Activated B cell treated with CpG ODN at 0.5 μM for 24 hours (primary cell): ENCODE results near the gene PCBP2. TPM values are rescaled to one million over a fixed set of nuclear protein-coding genes. Genes with fewer than 3 reads are reported as not detected.
"Not testable (repeated sequence)": the region's sequence is repeated elsewhere in the genome, so short reads cannot be mapped to it uniquely, and the experiment has no call there.

Experiments used
- ATAC-seq: fragments of 200-7000 bp; cut with Tn5 transposase; one replicate; pipeline ENCODE4 v1.10.0; 2021; ENCODE audit warnings: low read depth, mild to moderate bottlenecking, moderate library complexity
- CTCF ChIA-PET: fragments of 350-600 bp; sonication (Branson Sonifier 250); formaldehyde crosslinking; loops from one replicate; lab custom pipeline; 2021; ENCODE audit warnings: antibody characterized with exemption; lab: Charles Lee
- POLR2A ChIA-PET: fragments of 350-600 bp; sonication (Branson Sonifier 250); formaldehyde crosslinking; loops from one replicate; lab custom pipeline; 2021; ENCODE audit warnings: antibody characterized with exemption; lab: Charles Lee
- DNase-seq: peaks from one replicate; pipeline ENCODE4 v3.0.0; 2022
- H3K27ac Mint-ChIP-seq: one replicate; pipeline ENCODE4 v1.8.0; 2020; ENCODE audit warnings: mixed read lengths
- H3K27me3 Mint-ChIP-seq: one replicate; pipeline ENCODE4 v1.8.0; 2021; ENCODE audit warnings: mixed read lengths
- H3K36me3 Mint-ChIP-seq: one replicate; pipeline ENCODE4 v1.8.0; 2021; ENCODE audit warnings: low read depth, mixed read lengths
- H3K4me1 Mint-ChIP-seq: one replicate; pipeline ENCODE4 v1.8.0; 2021; ENCODE audit warnings: mixed read lengths
- H3K4me3 Mint-ChIP-seq: one replicate; pipeline ENCODE4 v1.8.0; 2020; ENCODE audit warnings: mild to moderate bottlenecking, mixed read lengths
- H3K9me3 Mint-ChIP-seq: one replicate; pipeline ENCODE4 v1.8.0; 2020; ENCODE audit warnings: mixed read lengths
- CTCF ChIP-seq: fragments of 200-600 bp; IDR thresholded peaks from one replicate; pipeline ENCODE4 v1.8.0; 2022; ENCODE audit warnings: antibody characterized with exemption, mild to moderate bottlenecking
- intact Hi-C: fragments of 100-400 bp; cut with micrococcal nuclease; formaldehyde crosslinking; loops from one replicate; pipeline ENCODE4 v1.15.1; 2024
- total RNA-seq: library from RNA; stranded (reverse); gene quantifications from 2 replicates; pipeline ENCODE4 v1.2.3, GENCODE V29; 2022

The PCBP2 gene
- total RNA-seq, 1 donor from 2014 or later, result 853 TPM

GRCh38 chr12:53443955-53444354 is 7.9 kb upstream of the PCBP2 start:
- H3K27ac Mint-ChIP-seq, result peak overlapping the region; percentile 41
- peak overlapping the region; percentile 24 for H3K4me3 Mint-ChIP-seq
- TF ChIP-seq CTCF, result no peak
- CTCF ChIA-PET, result no interaction called here
- H3K9me3 Mint-ChIP-seq, result no peaks in the 10 kb centered on the region
- H3K36me3 Mint-ChIP-seq, result peaks cover 63% of the 10 kb centered on the region
- POLR2A ChIA-PET, result interaction anchor here (0.6 kb wide), 1 partner anchor 90 kb away, joined by 5 read pairs; no protein-coding TSS in a partner anchor
- H3K4me1 Mint-ChIP-seq, result peaks cover 45% of the 10 kb centered on the region
- no peak for DNase-seq
- ATAC-seq, result no peak
- intact Hi-C loops, result no loop called here
- no peaks in the 10 kb centered on the region for H3K27me3 Mint-ChIP-seq

GRCh38 chr12:53444593-53445325 is 7.1 kb upstream of the PCBP2 start:
- H3K27ac Mint-ChIP-seq, intact Hi-C loops, H3K9me3 Mint-ChIP-seq, DNase-seq, ATAC-seq, H3K27me3 Mint-ChIP-seq, CTCF ChIA-PET: not testable (repeated sequence)
- peak overlapping the region; percentile 24 for H3K4me3 Mint-ChIP-seq
- peaks cover 63% of the 10 kb centered on the region for H3K36me3 Mint-ChIP-seq
- POLR2A ChIA-PET, result interaction anchor here (0.5 to 0.6 kb wide), 2 partner anchors 26 to 91 kb away, joined by 3 to 5 read pairs; no protein-coding TSS in a partner anchor
- H3K4me1 Mint-ChIP-seq, result peaks cover 45% of the 10 kb centered on the region

DNA sequence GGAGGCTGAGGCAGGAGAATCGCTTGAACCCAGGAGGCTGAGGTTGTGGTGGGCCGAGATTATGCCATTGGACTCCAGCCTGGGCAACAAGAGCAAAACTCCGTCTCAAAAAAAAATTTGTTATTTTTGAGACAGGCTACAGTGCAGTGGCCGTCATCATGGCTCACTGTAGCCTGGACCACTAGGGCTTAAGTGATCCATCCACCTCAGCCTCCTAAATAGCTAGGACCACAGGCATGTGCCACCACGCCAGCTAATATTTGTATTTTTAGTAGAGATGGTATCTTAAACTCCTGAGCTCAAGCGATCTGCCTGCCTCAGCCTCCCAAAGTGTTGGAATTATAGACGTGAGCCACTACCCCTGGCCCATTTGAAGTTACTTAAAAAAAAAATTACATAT is 966 bp upstream of the PCBP2 start:
- ChIA-PET CTCF (interaction anchor here (1.0 kb wide), 2 partner anchors 57 to 106 kb away, joined by 3 to 5 read pairs; no protein-coding TSS in a partner anchor), POLR2A (interaction anchor here (0.6 to 1.7 kb wide), 6 partner anchors 8 to 129 kb away, joined by 4 to 8 read pairs (median 4); partner anchors contain the start of genes AAAS and PRR13)
- Mint-ChIP-seq H3K4me1 (peaks cover 34% of the 10 kb centered on the region), H3K36me3 (peaks cover 60% of the 10 kb centered on the region), H3K9me3 (no peaks in the 10 kb centered on the region), H3K4me3 (no peak overlapping the region), H3K27ac (no peak overlapping the region), H3K27me3 (no peaks in the 10 kb centered on the region)
- no peak for TF ChIP-seq CTCF
- no peak for ATAC-seq
- intact Hi-C loops, result loop anchor here (1.0 kb wide), 7 partner anchors 10 to 175 kb away; partner anchors contain the start of genes ATF7, PFDN5, PRR13 and SP1
- DNase-seq, result no peak

DNA sequence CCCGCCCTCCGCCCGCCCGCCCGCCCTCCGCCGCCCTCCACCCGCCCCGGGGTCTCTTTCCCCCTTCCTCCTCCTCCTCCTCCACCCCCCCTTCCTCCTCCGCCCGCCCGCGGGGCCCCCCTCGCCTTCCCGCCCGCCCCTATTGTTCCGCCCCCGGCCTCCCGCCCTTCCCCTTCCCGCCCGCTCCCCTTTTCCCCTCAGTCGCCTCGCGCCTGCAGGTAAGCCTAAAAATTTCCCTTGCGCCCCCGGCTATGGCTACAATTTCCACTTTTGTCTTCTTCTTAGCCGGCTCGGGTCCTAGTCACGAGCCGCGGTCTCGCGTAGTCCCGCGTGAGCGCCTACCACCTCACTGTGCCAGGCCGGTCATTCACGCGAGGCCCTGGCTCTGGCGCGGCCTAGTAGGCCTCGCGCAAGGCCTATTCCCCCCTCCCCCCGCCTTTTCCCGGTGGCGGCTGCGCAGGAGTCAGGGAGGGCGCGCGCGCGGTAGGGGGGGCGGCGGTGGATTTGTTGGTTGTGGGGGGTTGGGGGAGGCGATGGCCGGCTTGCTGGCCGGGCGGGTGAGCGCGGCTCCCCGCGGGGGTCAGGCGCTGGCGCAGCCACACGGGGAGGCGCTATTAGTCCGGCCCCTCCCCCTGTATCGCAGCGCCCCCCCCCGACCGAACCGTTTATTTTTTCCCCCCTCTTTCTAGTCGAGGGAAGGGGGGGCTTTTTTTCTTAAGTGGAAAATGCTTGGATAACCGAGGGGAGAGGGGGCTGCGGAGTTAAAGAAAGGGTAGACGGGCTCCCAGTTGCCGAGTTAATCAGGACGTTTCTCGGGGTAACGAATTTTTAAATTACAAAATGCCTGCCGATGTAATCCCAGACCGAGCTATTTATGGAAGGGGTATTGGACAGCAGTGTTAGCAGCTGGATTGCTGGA is 516 bp downstream of the PCBP2 start:
- Mint-ChIP-seq H3K27me3 (no peaks in the 10 kb centered on the region), H3K9me3 (no peaks in the 10 kb centered on the region), H3K36me3 (peaks cover 61% of the 10 kb centered on the region), H3K4me1 (peaks cover 30% of the 10 kb centered on the region), H3K27ac (peak overlapping the region; percentile 99), H3K4me3 (peak overlapping the region; percentile 99)
- TF ChIP-seq CTCF, result no peak
- ChIA-PET POLR2A (interaction anchor here (0.6 to 1.7 kb wide), 13 partner anchors 9 to 373 kb away, joined by 3 to 8 read pairs (median 5); partner anchors contain the start of genes PRR13, SPRYD3 and TARBP2), CTCF (interaction anchor here (0.9 to 1.9 kb wide), 2 partner anchors 23 to 57 kb away, joined by 3 to 4 read pairs; no protein-coding TSS in a partner anchor)
- DNase-seq (peak; percentile 81), ATAC-seq (peak; percentile 29)
- intact Hi-C loops, result loop anchor here (1.0 to 2.0 kb wide), 3 partner anchors 131 to 272 kb away; partner anchors contain the start of genes AAAS, CSAD, MYG1 and ZNF740
